ENCODE results near the gene CNTNAP2.

CNTNAP2 gene

GRCh38 chr7:147170341-147171012 is 1053.9 kb downstream of the CNTNAP2 start:
- H3K27ac ChIP-seq (ENCODE audit: low read depth, low read length): no peak overlapping the region
- H3K4me1 ChIP-seq (ENCODE audit: control insufficient read depth, insufficient read depth, low read length): no peaks in the 10 kb centered on the region

GRCh38 chr7:147171013-147171391 is 1054.4 kb downstream of the CNTNAP2 start:
- Histone ChIP-seq H3K27me3 (ENCODE audit: control insufficient read depth, insufficient read depth, low read length) (no peaks in the 10 kb centered on the region), H3K27ac (ENCODE audit: low read depth, low read length) (no peak overlapping the region), H3K4me3 (ENCODE audit: low read length) (no peak overlapping the region)

More at GRCh38 chr7:147170341-147171012, 1053.9 kb downstream of the CNTNAP2 start:
- H3K27me3 ChIP-seq (ENCODE audit: control insufficient read depth, insufficient read depth, low read length): no peaks in the 10 kb centered on the region
- H3K9ac ChIP-seq (ENCODE audit: low read length): no peak overlapping the region
- no peaks in the 10 kb centered on the region for H3K36me3 ChIP-seq (ENCODE audit: control insufficient read depth, insufficient read depth, low read length)
- no peak overlapping the region for H3K4me3 ChIP-seq (ENCODE audit: low read length)

GRCh38 chr7:147173883-147174282 is 1057.3 kb downstream of the CNTNAP2 start:
- H3K9ac ChIP-seq (ENCODE audit: low read length): no peak overlapping the region
- no peak overlapping the region for H3K27ac ChIP-seq (ENCODE audit: low read depth, low read length)
- no peaks in the 10 kb centered on the region for H3K27me3 ChIP-seq (ENCODE audit: control insufficient read depth, insufficient read depth, low read length)
- no peaks in the 10 kb centered on the region for H3K4me1 ChIP-seq (ENCODE audit: control insufficient read depth, insufficient read depth, low read length)
- H3K4me3 ChIP-seq (ENCODE audit: low read length): no peak overlapping the region
- H3K36me3 ChIP-seq (ENCODE audit: control insufficient read depth, insufficient read depth, low read length): no peaks in the 10 kb centered on the region

More at GRCh38 chr7:147171013-147171391, 1054.4 kb downstream of the CNTNAP2 start:
- H3K4me1 ChIP-seq (ENCODE audit: control insufficient read depth, insufficient read depth, low read length): no peaks in the 10 kb centered on the region
- no peaks in the 10 kb centered on the region for H3K36me3 ChIP-seq (ENCODE audit: control insufficient read depth, insufficient read depth, low read length)
- H3K9ac ChIP-seq (ENCODE audit: low read length): no peak overlapping the region

GRCh38 chr7:147182874-147183273 is 1066.3 kb downstream of the CNTNAP2 start:
- no peak overlapping the region for H3K9ac ChIP-seq (ENCODE audit: low read length)
- H3K4me3 ChIP-seq (ENCODE audit: low read length): no peak overlapping the region
- no peaks in the 10 kb centered on the region for H3K4me1 ChIP-seq (ENCODE audit: control insufficient read depth, insufficient read depth, low read length)
- H3K27me3 ChIP-seq (ENCODE audit: control insufficient read depth, insufficient read depth, low read length): no peaks in the 10 kb centered on the region
- H3K27ac ChIP-seq (ENCODE audit: low read depth, low read length): no peak overlapping the region
- no peaks in the 10 kb centered on the region for H3K36me3 ChIP-seq (ENCODE audit: control insufficient read depth, insufficient read depth, low read length)

GRCh38 chr7:147183276-147183675 is 1066.7 kb downstream of the CNTNAP2 start:
- no peak overlapping the region for H3K9ac ChIP-seq (ENCODE audit: low read length)
- H3K36me3 ChIP-seq (ENCODE audit: control insufficient read depth, insufficient read depth, low read length): no peaks in the 10 kb centered on the region
- H3K4me3 ChIP-seq (ENCODE audit: low read length): no peak overlapping the region
- H3K27ac ChIP-seq (ENCODE audit: low read depth, low read length): no peak overlapping the region
- H3K27me3 ChIP-seq (ENCODE audit: control insufficient read depth, insufficient read depth, low read length): no peaks in the 10 kb centered on the region
- H3K4me1 ChIP-seq (ENCODE audit: control insufficient read depth, insufficient read depth, low read length): no peaks in the 10 kb centered on the region

- H3K27me3 ChIP-seq (ENCODE audit: control insufficient read depth, insufficient read depth, low read length): no peaks in the 10 kb centered on the region
- no peak overlapping the region for H3K4me3 ChIP-seq (ENCODE audit: low read length)
- no peaks in the 10 kb centered on the region for H3K36me3 ChIP-seq (ENCODE audit: control insufficient read depth, insufficient read depth, low read length)
Measured at GRCh38 chr7:147188467-147188866, 1071.9 kb downstream of the CNTNAP2 start.

GRCh38 chr7:147193476-147193875 is 1076.9 kb downstream of the CNTNAP2 start:
- Histone ChIP-seq H3K27me3 (ENCODE audit: control insufficient read depth, insufficient read depth, low read length) (no peaks in the 10 kb centered on the region), H3K27ac (ENCODE audit: low read depth, low read length) (no peak overlapping the region), H3K36me3 (ENCODE audit: control insufficient read depth, insufficient read depth, low read length) (no peaks in the 10 kb centered on the region), H3K4me1 (ENCODE audit: control insufficient read depth, insufficient read depth, low read length) (no peaks in the 10 kb centered on the region), H3K9ac (ENCODE audit: low read length) (no peak overlapping the region), H3K4me3 (ENCODE audit: low read length) (no peak overlapping the region)

More at GRCh38 chr7:147188467-147188866, 1071.9 kb downstream of the CNTNAP2 start:
- Histone ChIP-seq H3K9ac (ENCODE audit: low read length) (no peak overlapping the region), H3K27ac (ENCODE audit: low read depth, low read length) (no peak overlapping the region), H3K4me1 (ENCODE audit: control insufficient read depth, insufficient read depth, low read length) (no peaks in the 10 kb centered on the region)

- H3K9ac ChIP-seq (ENCODE audit: low read length): no peak overlapping the region
- no peak overlapping the region for H3K27ac ChIP-seq (ENCODE audit: low read depth, low read length)
- no peaks in the 10 kb centered on the region for H3K36me3 ChIP-seq (ENCODE audit: control insufficient read depth, insufficient read depth, low read length)
- H3K4me1 ChIP-seq (ENCODE audit: control insufficient read depth, insufficient read depth, low read length): no peaks in the 10 kb centered on the region
- no peak overlapping the region for H3K4me3 ChIP-seq (ENCODE audit: low read length)
- no peaks in the 10 kb centered on the region for H3K27me3 ChIP-seq (ENCODE audit: control insufficient read depth, insufficient read depth, low read length)
Measured at GRCh38 chr7:147196481-147196880, 1079.9 kb downstream of the CNTNAP2 start.

- H3K27ac ChIP-seq (ENCODE audit: low read depth, low read length): no peak overlapping the region
- no peaks in the 10 kb centered on the region for H3K36me3 ChIP-seq (ENCODE audit: control insufficient read depth, insufficient read depth, low read length)
- H3K27me3 ChIP-seq (ENCODE audit: control insufficient read depth, insufficient read depth, low read length): no peaks in the 10 kb centered on the region
- H3K4me3 ChIP-seq (ENCODE audit: low read length): no peak overlapping the region
- no peaks in the 10 kb centered on the region for H3K4me1 ChIP-seq (ENCODE audit: control insufficient read depth, insufficient read depth, low read length)
- no peak overlapping the region for H3K9ac ChIP-seq (ENCODE audit: low read length)
Measured at GRCh38 chr7:147197006-147197405, 1080.4 kb downstream of the CNTNAP2 start.

GRCh38 chr7:147199868-147200267 is 1083.3 kb downstream of the CNTNAP2 start:
- no peaks in the 10 kb centered on the region for H3K4me1 ChIP-seq (ENCODE audit: control insufficient read depth, insufficient read depth, low read length)
- H3K27me3 ChIP-seq (ENCODE audit: control insufficient read depth, insufficient read depth, low read length): no peaks in the 10 kb centered on the region
- no peaks in the 10 kb centered on the region for H3K36me3 ChIP-seq (ENCODE audit: control insufficient read depth, insufficient read depth, low read length)
- no peak overlapping the region for H3K27ac ChIP-seq (ENCODE audit: low read depth, low read length)
- no peak overlapping the region for H3K9ac ChIP-seq (ENCODE audit: low read length)
- no peak overlapping the region for H3K4me3 ChIP-seq (ENCODE audit: low read length)

- Histone ChIP-seq H3K27ac (ENCODE audit: low read depth, low read length) (no peak overlapping the region), H3K9ac (ENCODE audit: low read length) (no peak overlapping the region), H3K4me1 (ENCODE audit: control insufficient read depth, insufficient read depth, low read length) (no peaks in the 10 kb centered on the region), H3K36me3 (ENCODE audit: control insufficient read depth, insufficient read depth, low read length) (no peaks in the 10 kb centered on the region), H3K27me3 (ENCODE audit: control insufficient read depth, insufficient read depth, low read length) (no peaks in the 10 kb centered on the region), H3K4me3 (ENCODE audit: low read length) (no peak overlapping the region)
Measured at GRCh38 chr7:147207988-147208387, 1091.4 kb downstream of the CNTNAP2 start.

- H3K4me1 ChIP-seq (ENCODE audit: control insufficient read depth, insufficient read depth, low read length): no peaks in the 10 kb centered on the region
- no peak overlapping the region for H3K4me3 ChIP-seq (ENCODE audit: low read length)
- no peak overlapping the region for H3K9ac ChIP-seq (ENCODE audit: low read length)
- no peak overlapping the region for H3K27ac ChIP-seq (ENCODE audit: low read depth, low read length)
- H3K27me3 ChIP-seq (ENCODE audit: control insufficient read depth, insufficient read depth, low read length): no peaks in the 10 kb centered on the region
- no peaks in the 10 kb centered on the region for H3K36me3 ChIP-seq (ENCODE audit: control insufficient read depth, insufficient read depth, low read length)
Measured at GRCh38 chr7:147231275-147231674, 1114.7 kb downstream of the CNTNAP2 start.

- Histone ChIP-seq H3K36me3 (ENCODE audit: control insufficient read depth, insufficient read depth, low read length) (no peaks in the 10 kb centered on the region), H3K9ac (ENCODE audit: low read length) (no peak overlapping the region), H3K27ac (ENCODE audit: low read depth, low read length) (no peak overlapping the region), H3K4me1 (ENCODE audit: control insufficient read depth, insufficient read depth, low read length) (no peaks in the 10 kb centered on the region), H3K4me3 (ENCODE audit: low read length) (no peak overlapping the region), H3K27me3 (ENCODE audit: control insufficient read depth, insufficient read depth, low read length) (no peaks in the 10 kb centered on the region)
Measured at GRCh38 chr7:147235645-147236382, 1119.2 kb downstream of the CNTNAP2 start.
